ENCODE data around the gene TGFBR2.

Gene TGFBR2

GRCh38 chr3:30633718-30634117 lies 27.3 kb downstream of the TGFBR2 start:
- no peak overlapping the region for H3K9ac ChIP-seq (ENCODE audit: low read length)
- H3K4me1 ChIP-seq (ENCODE audit: control insufficient read depth, insufficient read depth, low read length) = peaks cover 32% of the 10 kb centered on the region
- H3K27me3 ChIP-seq (ENCODE audit: control insufficient read depth, insufficient read depth, low read length) = no peaks in the 10 kb centered on the region
- H3K36me3 ChIP-seq (ENCODE audit: control insufficient read depth, insufficient read depth, low read length) = no peaks in the 10 kb centered on the region
- no peaks in the 10 kb centered on the region for H3K9me3 ChIP-seq (ENCODE audit: control insufficient read depth, low read length)
- H3K4me3 ChIP-seq (ENCODE audit: low read length) = no peak overlapping the region

DNA sequence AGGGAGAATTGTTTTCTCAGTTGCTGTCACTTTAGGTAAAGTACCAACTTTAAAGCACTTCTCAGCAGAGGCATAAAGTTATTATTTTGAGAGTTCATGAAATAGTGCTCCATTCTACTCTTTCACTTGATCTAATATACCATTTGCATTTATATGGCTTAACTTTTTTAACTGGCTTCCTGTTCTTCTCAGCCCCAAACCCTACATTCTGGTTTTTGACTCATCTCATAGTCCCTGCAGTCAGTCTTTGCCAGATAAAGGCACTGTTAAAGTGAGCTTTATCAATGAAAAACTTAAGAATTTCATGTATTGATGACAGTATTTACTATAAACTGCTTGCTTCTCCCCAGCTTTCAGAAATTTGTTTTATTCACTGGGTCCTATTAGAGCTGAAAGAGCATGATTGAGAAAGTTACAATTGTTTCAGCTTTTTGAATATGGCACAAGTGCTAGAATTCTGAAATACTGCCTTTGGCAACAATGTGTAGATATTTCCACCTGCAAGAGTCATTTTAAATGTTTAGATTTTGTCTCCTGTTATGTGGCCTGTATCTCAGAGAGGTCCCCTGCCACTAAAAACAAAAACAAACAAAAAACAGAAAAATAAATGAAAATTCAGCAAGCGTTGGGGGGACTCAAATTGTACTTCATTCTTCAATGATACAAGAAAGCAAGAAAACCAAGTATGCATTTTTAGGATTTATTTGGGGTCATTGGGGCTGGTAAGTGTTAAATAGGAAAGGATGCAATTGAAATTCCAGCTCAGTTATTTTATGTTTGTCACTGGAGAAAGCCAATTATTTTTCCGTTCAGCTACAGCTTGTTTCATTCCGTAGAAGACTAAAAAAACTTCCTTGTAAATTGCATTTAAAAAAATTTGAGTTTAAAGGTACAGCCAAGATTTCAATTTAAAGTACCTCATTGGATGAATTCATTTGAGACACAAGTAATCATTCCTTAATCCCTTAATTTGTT lies 28.6 kb downstream of the TGFBR2 start:
- no peak overlapping the region for H3K4me3 ChIP-seq (ENCODE audit: low read length)
- H3K4me1 ChIP-seq (ENCODE audit: control insufficient read depth, insufficient read depth, low read length) = peaks cover 20% of the 10 kb centered on the region
- no peaks in the 10 kb centered on the region for H3K27me3 ChIP-seq (ENCODE audit: control insufficient read depth, insufficient read depth, low read length)

DNA sequence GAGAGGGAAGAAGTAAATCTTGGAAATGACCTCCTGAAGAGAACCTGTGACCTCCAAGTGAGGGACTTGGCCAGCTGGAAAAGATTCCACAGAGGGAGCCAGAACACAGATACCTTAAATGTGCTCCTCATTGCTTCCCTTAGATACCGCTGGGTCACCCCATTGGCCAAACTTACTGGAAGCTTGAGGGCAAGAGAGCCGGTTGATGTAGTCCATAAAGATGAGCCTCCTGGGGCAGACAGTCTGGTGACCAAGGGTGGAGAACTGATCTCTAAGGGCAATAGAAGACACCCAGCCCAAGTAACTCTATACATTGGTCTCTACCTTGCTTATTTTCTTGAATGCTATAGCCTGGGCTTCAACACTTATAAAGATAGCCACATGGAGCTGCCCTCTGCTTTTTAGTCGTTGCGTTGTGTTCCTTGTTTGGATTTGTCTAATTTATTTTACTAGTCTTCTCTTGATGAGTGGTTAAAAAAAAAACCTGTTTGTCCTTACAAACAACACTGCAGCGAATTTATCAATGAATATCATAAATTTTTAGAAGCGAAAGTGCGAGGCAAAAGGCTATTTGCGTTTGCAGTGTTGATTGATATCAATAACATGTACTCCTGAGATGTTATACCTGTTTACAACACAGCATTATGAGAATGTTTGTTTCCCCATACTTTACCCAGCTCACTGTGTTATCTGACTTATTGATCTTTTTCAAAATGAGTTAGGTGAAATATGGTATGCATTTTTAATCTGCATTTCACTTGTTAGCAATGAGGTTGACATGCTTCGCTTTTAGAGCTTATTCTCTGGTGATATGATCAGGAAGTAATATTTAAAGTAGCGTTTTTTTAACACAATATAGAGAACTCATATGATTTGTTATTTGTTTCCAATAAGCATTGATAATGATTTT lies 31.2 kb downstream of the TGFBR2 start:
- H3K36me3 ChIP-seq (ENCODE audit: control insufficient read depth, insufficient read depth, low read length) = no peaks in the 10 kb centered on the region
- H3K4me3 ChIP-seq (ENCODE audit: low read length) = no peak overlapping the region
- H3K4me1 ChIP-seq (ENCODE audit: control insufficient read depth, insufficient read depth, low read length) = peaks cover 20% of the 10 kb centered on the region
- H3K9ac ChIP-seq (ENCODE audit: low read length) = no peak overlapping the region
- no peaks in the 10 kb centered on the region for H3K27me3 ChIP-seq (ENCODE audit: control insufficient read depth, insufficient read depth, low read length)
- no peaks in the 10 kb centered on the region for H3K9me3 ChIP-seq (ENCODE audit: control insufficient read depth, low read length)

More for the DNA sequence above, 28.6 kb downstream of the TGFBR2 start:
- Histone ChIP-seq H3K9ac (ENCODE audit: low read length) (no peak overlapping the region), H3K9me3 (ENCODE audit: control insufficient read depth, low read length) (no peaks in the 10 kb centered on the region), H3K36me3 (ENCODE audit: control insufficient read depth, insufficient read depth, low read length) (no peaks in the 10 kb centered on the region)

GRCh38 chr3:30638685-30639412 lies 32.4 kb downstream of the TGFBR2 start:
- Histone ChIP-seq H3K4me1 (ENCODE audit: control insufficient read depth, insufficient read depth, low read length) (peaks cover 22% of the 10 kb centered on the region), H3K9ac (ENCODE audit: low read length) (no peak overlapping the region), H3K4me3 (ENCODE audit: low read length) (no peak overlapping the region)

DNA sequence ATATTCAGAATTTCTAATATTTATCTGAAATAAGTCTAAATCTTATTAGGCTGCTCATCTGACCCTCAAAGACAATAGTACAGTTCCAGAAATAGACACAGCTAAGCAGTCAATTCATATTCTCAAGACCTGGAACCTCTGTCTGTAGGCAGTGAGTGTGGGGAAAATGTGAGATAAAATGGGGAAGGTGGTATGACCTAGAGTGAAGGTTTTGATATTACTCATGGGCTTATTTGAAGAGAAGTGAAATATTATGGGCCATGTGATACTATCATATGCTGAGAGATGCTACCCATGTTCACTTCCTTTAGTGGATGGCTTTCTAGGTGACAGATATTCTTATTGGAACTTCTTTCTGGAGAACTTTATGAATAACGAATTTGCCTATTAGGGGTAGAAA lies 33.5 kb downstream of the TGFBR2 start:
- H3K9ac ChIP-seq (ENCODE audit: low read length) = no peak overlapping the region
- no peaks in the 10 kb centered on the region for H3K36me3 ChIP-seq (ENCODE audit: control insufficient read depth, insufficient read depth, low read length)
- peaks cover 26% of the 10 kb centered on the region for H3K4me1 ChIP-seq (ENCODE audit: control insufficient read depth, insufficient read depth, low read length)

More at GRCh38 chr3:30638685-30639412, 32.4 kb downstream of the TGFBR2 start:
- no peaks in the 10 kb centered on the region for H3K9me3 ChIP-seq (ENCODE audit: control insufficient read depth, low read length)
- no peaks in the 10 kb centered on the region for H3K36me3 ChIP-seq (ENCODE audit: control insufficient read depth, insufficient read depth, low read length)
- H3K27me3 ChIP-seq (ENCODE audit: control insufficient read depth, insufficient read depth, low read length) = no peaks in the 10 kb centered on the region

DNA sequence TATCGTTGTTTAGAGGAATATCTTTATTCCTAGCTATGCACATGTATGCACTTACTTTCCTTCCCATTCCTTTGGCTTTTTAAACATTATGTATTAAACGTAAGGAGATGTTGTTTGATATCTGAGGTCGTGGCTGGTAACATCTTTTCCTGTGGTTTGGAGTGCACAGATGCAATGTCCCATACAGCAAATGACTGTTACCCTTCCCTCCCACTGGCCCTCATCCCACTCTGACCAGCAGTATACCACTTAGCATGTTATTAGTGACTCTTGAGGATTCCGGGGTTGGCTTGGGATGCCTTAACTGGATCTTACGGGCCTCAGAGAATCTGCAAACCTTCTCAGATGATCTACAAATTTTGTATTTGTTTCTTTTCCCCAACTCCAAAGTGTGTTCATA lies 34.5 kb downstream of the TGFBR2 start:
- H3K9me3 ChIP-seq (ENCODE audit: control insufficient read depth, low read length) = no peaks in the 10 kb centered on the region
- no peak overlapping the region for H3K9ac ChIP-seq (ENCODE audit: low read length)
- H3K27me3 ChIP-seq (ENCODE audit: control insufficient read depth, insufficient read depth, low read length) = no peaks in the 10 kb centered on the region
- H3K4me3 ChIP-seq (ENCODE audit: low read length) = no peak overlapping the region
- no peaks in the 10 kb centered on the region for H3K36me3 ChIP-seq (ENCODE audit: control insufficient read depth, insufficient read depth, low read length)
- peaks cover 17% of the 10 kb centered on the region for H3K4me1 ChIP-seq (ENCODE audit: control insufficient read depth, insufficient read depth, low read length)

More for the DNA sequence above, 33.5 kb downstream of the TGFBR2 start:
- no peaks in the 10 kb centered on the region for H3K27me3 ChIP-seq (ENCODE audit: control insufficient read depth, insufficient read depth, low read length)
- H3K9me3 ChIP-seq (ENCODE audit: control insufficient read depth, low read length) = no peaks in the 10 kb centered on the region
- H3K4me3 ChIP-seq (ENCODE audit: low read length) = no peak overlapping the region

GRCh38 chr3:30641416-30642251 lies 35.2 kb downstream of the TGFBR2 start:
- peaks cover 2% of the 10 kb centered on the region for H3K36me3 ChIP-seq (ENCODE audit: control insufficient read depth, insufficient read depth, low read length)
- H3K9ac ChIP-seq (ENCODE audit: low read length) = no peak overlapping the region
- no peaks in the 10 kb centered on the region for H3K27me3 ChIP-seq (ENCODE audit: control insufficient read depth, insufficient read depth, low read length)
- H3K4me3 ChIP-seq (ENCODE audit: low read length) = no peak overlapping the region
- peaks cover 16% of the 10 kb centered on the region for H3K4me1 ChIP-seq (ENCODE audit: control insufficient read depth, insufficient read depth, low read length)
- H3K9me3 ChIP-seq (ENCODE audit: control insufficient read depth, low read length) = no peaks in the 10 kb centered on the region

- Histone ChIP-seq H3K36me3 (ENCODE audit: control insufficient read depth, insufficient read depth, low read length) (peaks cover 8% of the 10 kb centered on the region), H3K27me3 (ENCODE audit: control insufficient read depth, insufficient read depth, low read length) (no peaks in the 10 kb centered on the region), H3K9me3 (ENCODE audit: control insufficient read depth, low read length) (no peaks in the 10 kb centered on the region), H3K4me1 (ENCODE audit: control insufficient read depth, insufficient read depth, low read length) (peaks cover 16% of the 10 kb centered on the region), H3K4me3 (ENCODE audit: low read length) (no peak overlapping the region), H3K9ac (ENCODE audit: low read length) (no peak overlapping the region)
These were observed 36.5 kb downstream of the TGFBR2 start for GRCh38 chr3:30642849-30643361.

- Histone ChIP-seq H3K36me3 (ENCODE audit: control insufficient read depth, insufficient read depth, low read length) (peaks cover 8% of the 10 kb centered on the region), H3K4me1 (ENCODE audit: control insufficient read depth, insufficient read depth, low read length) (peaks cover 20% of the 10 kb centered on the region), H3K4me3 (ENCODE audit: low read length) (no peak overlapping the region), H3K9ac (ENCODE audit: low read length) (no peak overlapping the region), H3K27me3 (ENCODE audit: control insufficient read depth, insufficient read depth, low read length) (no peaks in the 10 kb centered on the region), H3K9me3 (ENCODE audit: control insufficient read depth, low read length) (no peaks in the 10 kb centered on the region)
These were observed 37.5 kb downstream of the TGFBR2 start for GRCh38 chr3:30643763-30644462.

GRCh38 chr3:30644615-30645014 lies 38.2 kb downstream of the TGFBR2 start:
- Histone ChIP-seq H3K9ac (ENCODE audit: low read length) (no peak overlapping the region), H3K4me1 (ENCODE audit: control insufficient read depth, insufficient read depth, low read length) (peaks cover 24% of the 10 kb centered on the region), H3K4me3 (ENCODE audit: low read length) (no peak overlapping the region), H3K9me3 (ENCODE audit: control insufficient read depth, low read length) (no peaks in the 10 kb centered on the region), H3K36me3 (ENCODE audit: control insufficient read depth, insufficient read depth, low read length) (peaks cover 8% of the 10 kb centered on the region), H3K27me3 (ENCODE audit: control insufficient read depth, insufficient read depth, low read length) (no peaks in the 10 kb centered on the region)
